Caco-2 (cell line): ENCODE measurements around the gene CYREN. TPM values are rescaled to one million over a fixed set of nuclear protein-coding genes. Genes with fewer than 3 reads are reported as not detected.
"Not testable (repeated sequence)": the region's sequence is repeated elsewhere in the genome, so short reads cannot be mapped to it uniquely, and the experiment has no call there.

Experiments used
- BruUV-seq: library from RNA; stranded (reverse); fragments of 400-500 nt; replicated peaks from 2 replicates; lab custom pipeline; 2021; lab: Mats Ljungman, UMichigan
- CTCF ChIA-PET: fragments of 300-600 bp; sonication (Branson Sonifier 250); formaldehyde crosslinking; loops from one replicate; lab custom pipeline; 2022; ENCODE audit warnings: antibody characterized with exemption; lab: Charles Lee
- POLR2A ChIA-PET: fragments of 300-600 bp; sonication (Branson Sonifier 250); formaldehyde crosslinking; loops from one replicate; lab custom pipeline; 2022; ENCODE audit warnings: antibody characterized with exemption; lab: Charles Lee
- DNase-seq, 2 experiments: peaks; one replicate each; pipeline versions ENCODE4 v3.0.0 to v3.0.0-alpha.2; 2020 to 2022
- H3K27me3 ChIP-seq: replicated peaks from 2 replicates; pipeline ENCODE4 v1.6.0; 2011; ENCODE audit warnings: low read length; ENCODE audit not compliant: control insufficient read depth, insufficient read depth
- H3K36me3 ChIP-seq: 2 replicates; pipeline ENCODE4 v1.5.1; 2011; ENCODE audit warnings: low read length; ENCODE audit not compliant: control insufficient read depth, insufficient read depth
- H3K4me1 ChIP-seq: fragments of 250-450 bp; sonication (Bioruptor Pico); 2 replicates; pipeline ENCODE4 v1.5.1; 2020; ENCODE audit warnings: mild to moderate bottlenecking
- H3K4me3 ChIP-seq: 2 replicates; pipeline ENCODE4 v1.5.1; 2011; ENCODE audit warnings: low read depth, mild to moderate bottlenecking, control low read depth, low read length
- H3K9me3 ChIP-seq: fragments of 250-450 bp; sonication (Bioruptor Pico); 2 replicates; pipeline ENCODE4 v1.5.1; 2020; ENCODE audit warnings: mild to moderate bottlenecking, moderate library complexity
- H3K27ac Mint-ChIP-seq: one replicate; pipeline ENCODE4 v1.8.0; 2022; ENCODE audit warnings: mixed read lengths; ENCODE audit not compliant: unreplicated experiment
- H3K27me3 Mint-ChIP-seq: one replicate; pipeline ENCODE4 v1.8.0; 2022; ENCODE audit warnings: mixed read lengths; ENCODE audit not compliant: insufficient read depth, unreplicated experiment
- H3K36me3 Mint-ChIP-seq: one replicate; pipeline ENCODE4 v1.8.0; 2022; ENCODE audit warnings: mild to moderate bottlenecking, mixed read lengths; ENCODE audit not compliant: insufficient read depth, unreplicated experiment
- H3K4me1 Mint-ChIP-seq: one replicate; pipeline ENCODE4 v1.8.0; 2022; ENCODE audit warnings: low read depth, mixed read lengths; ENCODE audit not compliant: unreplicated experiment
- H3K4me3 Mint-ChIP-seq: one replicate; pipeline ENCODE4 v1.8.0; 2022; ENCODE audit warnings: mild to moderate bottlenecking, moderate library complexity, mixed read lengths; ENCODE audit not compliant: unreplicated experiment
- H3K9me3 Mint-ChIP-seq: one replicate; pipeline ENCODE4 v1.8.0; 2022; ENCODE audit warnings: mixed read lengths; ENCODE audit not compliant: unreplicated experiment
- intact Hi-C: fragments of 100-400 bp; cut with micrococcal nuclease; formaldehyde crosslinking; loops from one replicate; pipeline ENCODE4 v1.10.0; 2022; ENCODE audit not compliant: unreplicated experiment
- total RNA-seq: library from RNA; stranded (reverse); gene quantifications from 2 replicates; pipeline ENCODE4 v1.2.3, GENCODE V29; 2022
- TF ChIP-seq, protein P1 (sequence below), 2 experiments: fragments of 200-600 bp in 1 of 2; IDR thresholded peaks; 1 replicate in 1 of 2; 2 replicates in 1 of 2; pipeline versions ENCODE4 v1.5.1 to v1.8.0; 2011 to 2022; ENCODE audit warnings: antibody characterized with exemption in 1 of 2, control low read depth in 1 of 2, inconsistent platforms in 1 of 2, low read depth in 1 of 2, low read length in 1 of 2, mild to moderate bottlenecking in 1 of 2, moderate library complexity in 1 of 2; ENCODE audit not compliant: insufficient read depth in 1 of 2, severe bottlenecking in 1 of 2, unreplicated experiment in 1 of 2

The CYREN gene
- total RNA-seq, 1 experiment from 2014 or later: 60.9 TPM

DNA sequence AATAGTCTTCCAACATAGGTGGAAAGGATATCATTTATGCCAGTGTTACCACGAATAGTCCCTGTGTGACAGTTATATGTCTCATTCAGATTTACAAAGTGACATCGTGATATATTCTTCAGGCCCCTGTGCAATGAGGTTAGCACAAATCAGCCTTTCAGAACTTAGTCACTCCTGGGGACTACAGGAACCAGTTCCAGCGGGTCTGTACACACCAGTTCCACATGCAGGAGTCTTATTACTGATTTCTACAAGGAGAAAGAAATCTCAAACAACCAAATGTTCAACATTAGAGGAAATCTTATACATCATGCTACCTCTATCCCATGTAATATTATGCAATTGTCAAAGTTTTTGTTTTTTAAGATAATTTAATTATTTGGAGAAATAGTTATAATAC lies 45.2 kb upstream of the CYREN start:
- no peaks in the 10 kb centered on the region for H3K9me3 Mint-ChIP-seq

DNA sequence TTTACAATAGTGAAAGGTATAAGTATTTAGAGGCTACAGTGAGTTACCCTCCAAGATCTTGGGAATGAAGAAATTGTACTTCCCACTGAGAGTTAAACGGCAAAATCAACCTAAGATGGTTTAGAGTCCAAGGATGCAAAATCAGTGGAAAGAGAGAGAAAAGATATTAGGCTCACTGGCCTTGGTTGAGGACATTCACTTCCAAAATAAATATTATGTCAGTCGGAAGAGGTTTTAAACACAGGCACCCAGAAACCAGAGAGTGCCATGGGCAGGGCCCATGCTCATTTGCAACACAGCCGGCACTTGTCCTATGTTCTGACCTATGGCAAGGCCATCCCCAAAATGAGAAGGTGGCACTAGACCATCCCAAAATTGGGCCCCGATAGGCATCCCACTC lies 44.7 kb upstream of the CYREN start:
- Histone ChIP-seq H3K9me3 (no peaks in the 10 kb centered on the region), H3K4me3 (no peak overlapping the region), H3K27me3 (no peaks in the 10 kb centered on the region), H3K4me1 (peaks cover 15% of the 10 kb centered on the region), H3K36me3 (no peaks in the 10 kb centered on the region)
- ChIA-PET POLR2A (no interaction called here), CTCF (no interaction called here)
- H3K4me3 Mint-ChIP-seq: no peak overlapping the region
- H3K9me3 Mint-ChIP-seq: no peaks in the 10 kb centered on the region
- no peak overlapping the region for H3K27ac Mint-ChIP-seq
- intact Hi-C loops: no loop called here
- no peak for DNase-seq
- no TSS peak for BruUV-seq
- TF ChIP-seq, protein P1, sequence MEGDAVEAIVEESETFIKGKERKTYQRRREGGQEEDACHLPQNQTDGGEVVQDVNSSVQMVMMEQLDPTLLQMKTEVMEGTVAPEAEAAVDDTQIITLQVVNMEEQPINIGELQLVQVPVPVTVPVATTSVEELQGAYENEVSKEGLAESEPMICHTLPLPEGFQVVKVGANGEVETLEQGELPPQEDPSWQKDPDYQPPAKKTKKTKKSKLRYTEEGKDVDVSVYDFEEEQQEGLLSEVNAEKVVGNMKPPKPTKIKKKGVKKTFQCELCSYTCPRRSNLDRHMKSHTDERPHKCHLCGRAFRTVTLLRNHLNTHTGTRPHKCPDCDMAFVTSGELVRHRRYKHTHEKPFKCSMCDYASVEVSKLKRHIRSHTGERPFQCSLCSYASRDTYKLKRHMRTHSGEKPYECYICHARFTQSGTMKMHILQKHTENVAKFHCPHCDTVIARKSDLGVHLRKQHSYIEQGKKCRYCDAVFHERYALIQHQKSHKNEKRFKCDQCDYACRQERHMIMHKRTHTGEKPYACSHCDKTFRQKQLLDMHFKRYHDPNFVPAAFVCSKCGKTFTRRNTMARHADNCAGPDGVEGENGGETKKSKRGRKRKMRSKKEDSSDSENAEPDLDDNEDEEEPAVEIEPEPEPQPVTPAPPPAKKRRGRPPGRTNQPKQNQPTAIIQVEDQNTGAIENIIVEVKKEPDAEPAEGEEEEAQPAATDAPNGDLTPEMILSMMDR (IDR thresholded peaks at IDR 0.05; ENCODE audit: insufficient read depth in 1 of 2, low read depth in 1 of 2, low read length in 1 of 2, severe bottlenecking in 1 of 2, unreplicated experiment in 1 of 2): no peak
- no peaks in the 10 kb centered on the region for H3K27me3 Mint-ChIP-seq
- no peaks in the 10 kb centered on the region for H3K36me3 Mint-ChIP-seq
- H3K4me1 Mint-ChIP-seq: peaks cover 18% of the 10 kb centered on the region

More for the DNA sequence above, 45.2 kb upstream of the CYREN start:
- DNase-seq: no peak
- Histone ChIP-seq H3K27me3 (no peaks in the 10 kb centered on the region), H3K9me3 (no peaks in the 10 kb centered on the region), H3K4me3 (no peak overlapping the region), H3K4me1 (peaks cover 12% of the 10 kb centered on the region), H3K36me3 (no peaks in the 10 kb centered on the region)
- Mint-ChIP-seq H3K4me3 (no peak overlapping the region), H3K27ac (no peak overlapping the region), H3K27me3 (no peaks in the 10 kb centered on the region), H3K36me3 (no peaks in the 10 kb centered on the region), H3K4me1 (peaks cover 18% of the 10 kb centered on the region)
- intact Hi-C loops: no loop called here
- no TSS peak for BruUV-seq
- ChIA-PET CTCF (no interaction called here), POLR2A (no interaction called here)
- TF ChIP-seq, protein P1 (IDR thresholded peaks at IDR 0.05; ENCODE audit: insufficient read depth in 1 of 2, low read depth in 1 of 2, low read length in 1 of 2, severe bottlenecking in 1 of 2, unreplicated experiment in 1 of 2): no peak

GRCh38 chr7:135213831-135214230 lies 43.3 kb upstream of the CYREN start:
- H3K36me3 Mint-ChIP-seq: no peaks in the 10 kb centered on the region
- TF ChIP-seq, protein P1 (IDR thresholded peaks at IDR 0.05; ENCODE audit: insufficient read depth in 1 of 2, low read depth in 1 of 2, low read length in 1 of 2, severe bottlenecking in 1 of 2, unreplicated experiment in 1 of 2): no peak
- no TSS peak for BruUV-seq
- ChIA-PET CTCF (no interaction called here), POLR2A (no interaction called here)
- peak in 1 of 2 experiments; percentile 11 for DNase-seq
- no peak overlapping the region for H3K4me3 ChIP-seq
- peaks cover 18% of the 10 kb centered on the region for H3K4me1 Mint-ChIP-seq
- intact Hi-C loops: loop anchor here (1.0 to 5.0 kb wide), 2 partner anchors 43 to 222 kb away; no protein-coding TSS in a partner anchor
- peaks cover 15% of the 10 kb centered on the region for H3K4me1 ChIP-seq
- no peaks in the 10 kb centered on the region for H3K27me3 Mint-ChIP-seq
- no peak overlapping the region for H3K4me3 Mint-ChIP-seq
- no peak overlapping the region for H3K27ac Mint-ChIP-seq
- H3K9me3 ChIP-seq: no peaks in the 10 kb centered on the region
- H3K36me3 ChIP-seq: no peaks in the 10 kb centered on the region
- H3K27me3 ChIP-seq: no peaks in the 10 kb centered on the region
- no peaks in the 10 kb centered on the region for H3K9me3 Mint-ChIP-seq

DNA sequence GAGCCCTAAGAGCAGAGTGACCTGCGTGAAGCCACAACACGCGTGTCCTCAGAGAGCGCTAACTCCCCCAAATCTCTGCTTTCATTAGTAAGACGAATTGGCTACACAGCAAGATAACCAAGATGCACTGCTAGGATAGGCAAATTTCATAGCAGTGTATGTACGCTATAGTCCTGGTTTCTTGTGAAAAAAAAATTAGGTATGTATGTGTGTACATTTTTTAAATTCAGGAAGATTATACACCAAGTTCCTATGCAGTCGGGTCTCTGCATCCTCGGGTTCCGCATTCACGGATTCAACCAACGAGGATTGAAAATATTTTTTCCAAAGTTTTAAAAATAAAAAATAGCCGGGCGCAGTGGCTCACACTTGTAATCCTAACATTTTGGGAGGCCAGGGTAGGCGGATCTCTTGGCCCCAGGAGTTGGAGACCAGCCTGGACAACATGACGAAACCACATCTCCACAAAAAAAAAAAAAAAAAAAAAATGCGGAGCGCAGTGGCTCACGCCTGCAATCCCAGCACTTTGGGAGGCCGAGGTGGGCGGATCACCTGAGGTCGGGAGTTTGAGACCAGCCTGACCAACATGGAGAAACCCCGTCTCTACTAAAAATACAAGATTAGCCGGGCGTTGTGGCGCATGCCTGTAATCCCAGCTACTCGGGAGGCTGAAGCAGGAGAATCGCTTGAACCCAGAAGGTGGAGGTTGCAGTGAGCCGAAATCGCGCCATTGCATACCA lies 41.6 kb upstream of the CYREN start:
- H3K9me3 ChIP-seq, H3K36me3 Mint-ChIP-seq, H3K4me1 Mint-ChIP-seq, H3K27me3 ChIP-seq, H3K4me1 ChIP-seq, DNase-seq, POLR2A ChIA-PET, H3K27me3 Mint-ChIP-seq, H3K9me3 Mint-ChIP-seq, H3K36me3 ChIP-seq: not testable (repeated sequence)
- peak overlapping the region; percentile 63 for H3K4me3 ChIP-seq
- Mint-ChIP-seq H3K4me3 (peak overlapping the region; percentile 95), H3K27ac (peak overlapping the region; percentile 96)
- intact Hi-C loops: loop anchor here (2.0 to 5.0 kb wide), 2 partner anchors 41 to 220 kb away; partner anchors contain the start of gene CYREN
- BruUV-seq: TSS peak; percentile 67
- CTCF ChIA-PET: interaction anchor here (0.6 to 1.4 kb wide), 2 partner anchors 63 to 123 kb away, joined by 5 to 7 read pairs; no protein-coding TSS in a partner anchor
